Activated B cell treated with CpG ODN at 0.5 μM for 24 hours (primary cell): Measurements from ENCODE around the gene TMPRSS4. TPM values are rescaled to one million over a fixed set of nuclear protein-coding genes. Genes with fewer than 3 reads are reported as not detected.

Experiments
- ATAC-seq: fragments of 200-7000 bp; cut with Tn5 transposase; one replicate; pipeline ENCODE4 v1.10.0; 2021; ENCODE audit warnings: low read depth, mild to moderate bottlenecking, moderate library complexity
- CTCF ChIA-PET: fragments of 350-600 bp; sonication (Branson Sonifier 250); formaldehyde crosslinking; loops from one replicate; lab custom pipeline; 2021; ENCODE audit warnings: antibody characterized with exemption; lab: Charles Lee
- POLR2A ChIA-PET: fragments of 350-600 bp; sonication (Branson Sonifier 250); formaldehyde crosslinking; loops from one replicate; lab custom pipeline; 2021; ENCODE audit warnings: antibody characterized with exemption; lab: Charles Lee
- DNase-seq: peaks from one replicate; pipeline ENCODE4 v3.0.0; 2022
- H3K27ac Mint-ChIP-seq: one replicate; pipeline ENCODE4 v1.8.0; 2020; ENCODE audit warnings: mixed read lengths
- H3K27me3 Mint-ChIP-seq: one replicate; pipeline ENCODE4 v1.8.0; 2021; ENCODE audit warnings: mixed read lengths
- H3K36me3 Mint-ChIP-seq: one replicate; pipeline ENCODE4 v1.8.0; 2021; ENCODE audit warnings: low read depth, mixed read lengths
- H3K4me1 Mint-ChIP-seq: one replicate; pipeline ENCODE4 v1.8.0; 2021; ENCODE audit warnings: mixed read lengths
- H3K4me3 Mint-ChIP-seq: one replicate; pipeline ENCODE4 v1.8.0; 2020; ENCODE audit warnings: mild to moderate bottlenecking, mixed read lengths
- H3K9me3 Mint-ChIP-seq: one replicate; pipeline ENCODE4 v1.8.0; 2020; ENCODE audit warnings: mixed read lengths
- intact Hi-C: fragments of 100-400 bp; cut with micrococcal nuclease; formaldehyde crosslinking; loops from one replicate; pipeline ENCODE4 v1.15.1; 2024
- total RNA-seq: library from RNA; stranded (reverse); gene quantifications from 2 replicates; pipeline ENCODE4 v1.2.3, GENCODE V29; 2022
- TF ChIP-seq, protein P1 (sequence below): fragments of 200-600 bp; IDR thresholded peaks from one replicate; pipeline ENCODE4 v1.8.0; 2022; ENCODE audit warnings: antibody characterized with exemption, mild to moderate bottlenecking

Gene TMPRSS4
- total RNA-seq, 1 donor from 2014 or later, result not detected

DNA sequence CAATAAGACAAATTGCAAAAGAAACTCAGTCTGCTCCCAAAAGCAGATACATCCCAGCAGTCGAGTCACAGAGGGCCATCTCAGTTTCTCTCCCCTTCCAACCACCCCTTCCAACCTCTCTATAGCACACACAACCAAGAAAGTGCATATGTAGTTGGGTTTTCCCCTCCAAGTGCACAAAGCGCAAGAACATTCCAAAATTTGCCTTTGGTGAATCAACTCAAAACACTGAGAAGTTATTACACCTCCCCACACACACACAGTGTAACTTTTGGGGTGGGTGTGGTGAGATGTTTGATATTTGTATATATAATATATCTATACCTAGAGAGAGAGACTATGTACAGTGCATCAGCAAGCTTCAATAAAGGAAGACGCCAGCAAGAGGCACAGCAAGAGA is 86.0 kb downstream of the TMPRSS4 start:
- ATAC-seq (no peak), DNase-seq (no peak)
- ChIA-PET POLR2A (interaction anchor here (0.7 kb wide), 1 partner anchor 260 kb away, joined by 9 read pairs; no protein-coding TSS in a partner anchor), CTCF (no interaction called here)
- no peak overlapping the region for H3K4me3 Mint-ChIP-seq
- intact Hi-C loops, result no loop called here
- no peaks in the 10 kb centered on the region for H3K36me3 Mint-ChIP-seq
- TF ChIP-seq, protein P1, sequence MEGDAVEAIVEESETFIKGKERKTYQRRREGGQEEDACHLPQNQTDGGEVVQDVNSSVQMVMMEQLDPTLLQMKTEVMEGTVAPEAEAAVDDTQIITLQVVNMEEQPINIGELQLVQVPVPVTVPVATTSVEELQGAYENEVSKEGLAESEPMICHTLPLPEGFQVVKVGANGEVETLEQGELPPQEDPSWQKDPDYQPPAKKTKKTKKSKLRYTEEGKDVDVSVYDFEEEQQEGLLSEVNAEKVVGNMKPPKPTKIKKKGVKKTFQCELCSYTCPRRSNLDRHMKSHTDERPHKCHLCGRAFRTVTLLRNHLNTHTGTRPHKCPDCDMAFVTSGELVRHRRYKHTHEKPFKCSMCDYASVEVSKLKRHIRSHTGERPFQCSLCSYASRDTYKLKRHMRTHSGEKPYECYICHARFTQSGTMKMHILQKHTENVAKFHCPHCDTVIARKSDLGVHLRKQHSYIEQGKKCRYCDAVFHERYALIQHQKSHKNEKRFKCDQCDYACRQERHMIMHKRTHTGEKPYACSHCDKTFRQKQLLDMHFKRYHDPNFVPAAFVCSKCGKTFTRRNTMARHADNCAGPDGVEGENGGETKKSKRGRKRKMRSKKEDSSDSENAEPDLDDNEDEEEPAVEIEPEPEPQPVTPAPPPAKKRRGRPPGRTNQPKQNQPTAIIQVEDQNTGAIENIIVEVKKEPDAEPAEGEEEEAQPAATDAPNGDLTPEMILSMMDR, result no peak
- H3K27ac Mint-ChIP-seq, result no peak overlapping the region
- no peaks in the 10 kb centered on the region for H3K4me1 Mint-ChIP-seq
- H3K9me3 Mint-ChIP-seq, result no peaks in the 10 kb centered on the region
- peaks cover 35% of the 10 kb centered on the region for H3K27me3 Mint-ChIP-seq

DNA sequence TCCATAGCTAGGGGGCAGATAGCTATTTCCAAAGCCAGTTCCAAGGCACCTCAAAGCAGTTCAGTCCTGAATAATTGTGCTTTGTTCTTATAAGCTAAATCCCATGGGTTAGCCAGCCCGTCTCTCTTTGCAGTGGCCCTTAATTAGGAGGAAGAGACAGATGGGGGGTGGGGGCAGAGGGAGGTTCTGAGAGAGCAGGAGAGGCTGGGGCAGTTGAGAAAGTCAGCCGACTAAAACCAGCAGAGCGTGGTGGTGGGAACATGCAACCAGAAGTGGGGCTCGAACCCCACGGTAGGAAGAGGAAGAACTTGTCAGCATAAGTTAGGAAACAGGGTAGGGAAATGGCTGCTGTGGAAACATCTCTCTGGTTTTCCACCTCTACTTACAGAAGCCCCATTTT is 86.6 kb downstream of the TMPRSS4 start:
- Mint-ChIP-seq H3K9me3 (no peaks in the 10 kb centered on the region), H3K4me1 (no peaks in the 10 kb centered on the region), H3K4me3 (no peak overlapping the region), H3K27ac (no peak overlapping the region), H3K36me3 (no peaks in the 10 kb centered on the region), H3K27me3 (peaks cover 33% of the 10 kb centered on the region)
- DNase-seq (no peak), ATAC-seq (no peak)
- ChIA-PET CTCF (no interaction called here), POLR2A (interaction anchor here (0.7 kb wide), 1 partner anchor 260 kb away, joined by 9 read pairs; no protein-coding TSS in a partner anchor)
- intact Hi-C loops, result no loop called here
- TF ChIP-seq, protein P1, result no peak

DNA sequence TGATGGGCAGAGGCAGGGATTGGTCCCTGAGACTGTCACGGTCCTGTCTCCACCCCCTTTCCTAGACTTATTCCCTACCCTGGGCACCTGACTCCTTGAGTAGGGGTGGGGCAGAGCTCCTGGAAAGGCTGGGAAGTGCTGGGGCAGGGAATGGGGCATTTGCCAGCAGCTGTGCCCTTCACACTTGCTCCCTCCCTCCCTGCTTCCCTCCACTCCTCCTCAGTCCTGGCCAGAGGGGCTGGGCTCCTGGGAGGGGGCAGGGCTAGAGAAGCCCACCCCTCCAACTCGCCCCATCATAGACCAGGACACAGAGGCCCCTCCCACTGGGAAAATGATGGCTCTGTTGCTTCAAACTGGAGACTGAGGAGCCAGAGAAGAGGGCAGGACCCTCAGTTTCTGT is 88.0 kb downstream of the TMPRSS4 start:
- Mint-ChIP-seq H3K27ac (no peak overlapping the region), H3K9me3 (no peaks in the 10 kb centered on the region), H3K36me3 (no peaks in the 10 kb centered on the region), H3K4me3 (no peak overlapping the region), H3K4me1 (no peaks in the 10 kb centered on the region), H3K27me3 (peaks cover 35% of the 10 kb centered on the region)
- TF ChIP-seq, protein P1, result no peak
- CTCF ChIA-PET, result no interaction called here
- ATAC-seq (no peak), DNase-seq (no peak)
- intact Hi-C loops, result no loop called here
- POLR2A ChIA-PET, result no interaction called here

DNA sequence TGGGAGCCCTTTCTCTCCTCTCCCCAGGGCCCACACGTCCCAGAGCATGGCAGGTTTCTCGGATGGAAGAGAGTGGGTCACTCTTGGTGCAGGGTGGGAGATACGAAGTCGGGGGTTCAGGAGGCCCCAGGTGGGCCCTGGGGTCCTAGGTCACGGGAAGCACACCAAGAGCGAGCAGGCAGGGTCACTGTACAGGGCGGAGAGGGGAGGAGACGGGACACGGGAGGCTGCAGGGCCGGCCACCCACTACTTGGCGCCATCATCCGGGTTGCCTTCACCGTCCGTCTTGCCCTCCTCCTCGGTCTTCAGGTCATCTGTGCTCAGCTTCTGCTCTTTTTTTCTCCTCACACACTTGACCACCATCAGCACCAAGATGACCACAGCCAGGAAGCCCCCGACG is 89.8 kb downstream of the TMPRSS4 start:
- CTCF ChIA-PET, result interaction anchor here (0.8 kb wide), 1 partner anchor 344 kb away, joined by 3 read pairs; no protein-coding TSS in a partner anchor
- POLR2A ChIA-PET, result no interaction called here
- H3K4me3 Mint-ChIP-seq, result no peak overlapping the region
- ATAC-seq (no peak), DNase-seq (no peak)
- intact Hi-C loops, result no loop called here
- no peaks in the 10 kb centered on the region for H3K4me1 Mint-ChIP-seq
- no peaks in the 10 kb centered on the region for H3K36me3 Mint-ChIP-seq
- no peaks in the 10 kb centered on the region for H3K9me3 Mint-ChIP-seq
- TF ChIP-seq, protein P1, result no peak
- H3K27me3 Mint-ChIP-seq, result peaks cover 40% of the 10 kb centered on the region
- H3K27ac Mint-ChIP-seq, result no peak overlapping the region

DNA sequence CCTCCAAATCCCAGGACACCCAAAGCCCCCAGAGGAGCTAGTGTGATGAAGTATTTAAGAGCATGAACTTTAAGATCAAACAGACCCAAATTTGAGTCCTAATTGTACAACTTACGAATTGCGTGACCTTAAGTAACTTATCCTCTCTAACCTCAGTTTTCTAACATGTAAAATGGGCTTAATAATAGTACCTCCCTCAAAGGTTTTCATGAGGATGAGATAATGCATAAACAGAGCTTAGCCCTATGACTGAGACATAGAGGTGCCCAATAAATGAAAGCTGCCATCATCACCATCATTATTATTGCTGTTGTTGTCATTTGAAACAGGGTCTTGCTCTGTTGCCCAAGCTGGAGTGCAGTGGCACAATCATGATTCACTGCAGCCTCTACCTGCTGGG is 90.4 kb downstream of the TMPRSS4 start:
- ChIA-PET POLR2A (no interaction called here), CTCF (interaction anchor here (0.8 kb wide), 1 partner anchor 345 kb away, joined by 3 read pairs; no protein-coding TSS in a partner anchor)
- TF ChIP-seq, protein P1, result no peak
- intact Hi-C loops, result no loop called here
- no peak for ATAC-seq
- Mint-ChIP-seq H3K27ac (no peak overlapping the region), H3K36me3 (no peaks in the 10 kb centered on the region), H3K27me3 (peaks cover 40% of the 10 kb centered on the region), H3K4me1 (no peaks in the 10 kb centered on the region), H3K9me3 (no peaks in the 10 kb centered on the region), H3K4me3 (no peak overlapping the region)
- no peak for DNase-seq
